Vagina (tissue), 2 donors: ENCODE measurements around the gene GATB. TPM values are rescaled to one million over a fixed set of nuclear protein-coding genes. Genes with fewer than 3 reads are reported as not detected.

ENCODE experiments used
- DNase-seq, 2 donors: peaks; one replicate each; pipeline ENCODE4 v3.0.0-alpha.2; 2017; ENCODE audit errors: extremely low spot score in 2 of 2
- H3K27ac ChIP-seq: fragments of 200-600 bp; sonication (generic); one replicate; pipeline ENCODE4 v1.5.1; 2019
- H3K27me3 ChIP-seq: fragments of 200-600 bp; sonication (generic); one replicate; pipeline ENCODE4 v1.5.1; 2019
- H3K36me3 ChIP-seq, 2 donors: fragments of 200-600 bp; sonication (generic); one replicate each; pipeline ENCODE4 v1.5.1; 2017 to 2019
- H3K4me1 ChIP-seq: fragments of 200-600 bp; sonication (generic); one replicate; pipeline ENCODE4 v1.5.1; 2019
- H3K4me3 ChIP-seq, 2 donors: fragments of 200-600 bp; sonication (generic); 1 replicate in 1 of 2; 2 replicates in 1 of 2; pipeline ENCODE4 v1.5.1; 2016 to 2019
- H3K9me3 ChIP-seq: fragments of 200-600 bp; sonication (generic); one replicate; pipeline ENCODE4 v1.5.1; 2019
- POLR2A ChIP-seq, 2 donors: fragments of 450-650 bp; IDR thresholded peaks; one replicate each; pipeline ENCODE4 v1.6.1; 2017; ENCODE audit warnings: antibody characterized with exemption in 2 of 2, mild to moderate bottlenecking in 2 of 2, moderate library complexity in 2 of 2
- POLR2AphosphoS5 ChIP-seq, 2 donors: sonication (generic); formaldehyde crosslinking; IDR thresholded peaks; one replicate each; pipeline ENCODE4 v1.9.0; 2017; ENCODE audit warnings: antibody characterized with exemption in 2 of 2, mild to moderate bottlenecking in 2 of 2, low read depth in 1 of 2; ENCODE audit not compliant: insufficient read depth in 1 of 2
- intact Hi-C: fragments of 100-400 bp; cut with DNase I; formaldehyde crosslinking; loops from one replicate; pipeline ENCODE4 v1.15.1; 2023
- total RNA-seq: library from RNA; depleted of rRNA; stranded (reverse); fragments of >200 nt; gene quantifications from one replicate; pipeline ENCODE4 v1.2.3, GENCODE V29; 2016
- TF ChIP-seq, protein P1 (sequence below), 3 experiments: fragments of 450-650 bp in 2 of 3; fragments of 200-600 bp in 1 of 3; sonication (generic) in 1 of 3; IDR thresholded peaks; one replicate each; pipeline ENCODE4 v1.5.1; 2017 to 2019; ENCODE audit warnings: antibody characterized with exemption in 3 of 3, mild to moderate bottlenecking in 2 of 3, moderate library complexity in 2 of 3

The GATB gene
- total RNA-seq, 1 donor from 2014 or later = 17.7 TPM

DNA sequence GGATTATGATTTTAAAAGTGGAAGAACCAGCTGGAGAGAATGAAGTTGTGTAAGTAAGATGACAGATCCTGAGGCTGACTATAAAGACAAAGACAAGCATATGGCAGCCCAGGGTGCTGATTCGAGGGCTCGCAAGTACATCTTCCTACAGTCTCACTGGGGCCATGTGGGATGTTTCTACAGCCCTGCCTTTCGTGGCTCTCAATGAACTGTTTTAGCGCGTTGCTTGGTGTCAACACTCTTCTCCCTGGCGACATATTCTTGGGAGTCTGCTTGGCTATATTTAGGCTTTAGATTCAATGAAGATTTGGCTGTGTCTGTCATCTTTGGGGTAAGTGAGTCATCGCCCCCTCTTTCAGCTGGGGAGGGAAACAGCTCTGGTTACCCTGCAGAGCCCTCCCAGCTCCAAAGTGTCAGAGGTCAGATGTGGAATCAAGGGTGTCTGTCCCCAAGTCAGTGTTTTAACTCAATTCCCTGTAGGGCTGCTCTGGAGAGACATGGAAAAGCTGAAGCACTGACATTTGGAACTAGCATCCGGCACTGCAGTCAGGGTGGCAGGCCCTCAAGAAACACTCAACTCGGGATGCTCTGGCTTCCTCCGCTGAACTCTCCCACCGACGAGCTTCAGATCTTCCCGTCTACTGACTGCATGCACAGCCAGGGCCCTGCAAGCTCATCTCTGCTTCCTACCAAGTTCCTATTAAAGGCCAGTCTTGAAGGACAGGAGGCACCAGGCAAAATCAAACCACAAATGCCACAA, 65.7 kb downstream of the GATB start:
- H3K9me3 ChIP-seq = no peaks in the 10 kb centered on the region
- H3K36me3 ChIP-seq = no peaks in the 10 kb centered on the region
- H3K27me3 ChIP-seq = no peaks in the 10 kb centered on the region
- intact Hi-C loops = no loop called here
- H3K4me1 ChIP-seq = peaks cover 20% of the 10 kb centered on the region
- no peak for DNase-seq
- TF ChIP-seq, protein P1, sequence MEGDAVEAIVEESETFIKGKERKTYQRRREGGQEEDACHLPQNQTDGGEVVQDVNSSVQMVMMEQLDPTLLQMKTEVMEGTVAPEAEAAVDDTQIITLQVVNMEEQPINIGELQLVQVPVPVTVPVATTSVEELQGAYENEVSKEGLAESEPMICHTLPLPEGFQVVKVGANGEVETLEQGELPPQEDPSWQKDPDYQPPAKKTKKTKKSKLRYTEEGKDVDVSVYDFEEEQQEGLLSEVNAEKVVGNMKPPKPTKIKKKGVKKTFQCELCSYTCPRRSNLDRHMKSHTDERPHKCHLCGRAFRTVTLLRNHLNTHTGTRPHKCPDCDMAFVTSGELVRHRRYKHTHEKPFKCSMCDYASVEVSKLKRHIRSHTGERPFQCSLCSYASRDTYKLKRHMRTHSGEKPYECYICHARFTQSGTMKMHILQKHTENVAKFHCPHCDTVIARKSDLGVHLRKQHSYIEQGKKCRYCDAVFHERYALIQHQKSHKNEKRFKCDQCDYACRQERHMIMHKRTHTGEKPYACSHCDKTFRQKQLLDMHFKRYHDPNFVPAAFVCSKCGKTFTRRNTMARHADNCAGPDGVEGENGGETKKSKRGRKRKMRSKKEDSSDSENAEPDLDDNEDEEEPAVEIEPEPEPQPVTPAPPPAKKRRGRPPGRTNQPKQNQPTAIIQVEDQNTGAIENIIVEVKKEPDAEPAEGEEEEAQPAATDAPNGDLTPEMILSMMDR (IDR thresholded peaks at IDR 0.05) = no peak
- TF ChIP-seq POLR2AphosphoS5 (IDR thresholded peaks at IDR 0.05; ENCODE audit: insufficient read depth in 1 of 2, low read depth in 1 of 2) = peak in 1 of 2 donors; percentile 17
- H3K4me3 ChIP-seq = no peak overlapping the region
- no peak overlapping the region for H3K27ac ChIP-seq

DNA sequence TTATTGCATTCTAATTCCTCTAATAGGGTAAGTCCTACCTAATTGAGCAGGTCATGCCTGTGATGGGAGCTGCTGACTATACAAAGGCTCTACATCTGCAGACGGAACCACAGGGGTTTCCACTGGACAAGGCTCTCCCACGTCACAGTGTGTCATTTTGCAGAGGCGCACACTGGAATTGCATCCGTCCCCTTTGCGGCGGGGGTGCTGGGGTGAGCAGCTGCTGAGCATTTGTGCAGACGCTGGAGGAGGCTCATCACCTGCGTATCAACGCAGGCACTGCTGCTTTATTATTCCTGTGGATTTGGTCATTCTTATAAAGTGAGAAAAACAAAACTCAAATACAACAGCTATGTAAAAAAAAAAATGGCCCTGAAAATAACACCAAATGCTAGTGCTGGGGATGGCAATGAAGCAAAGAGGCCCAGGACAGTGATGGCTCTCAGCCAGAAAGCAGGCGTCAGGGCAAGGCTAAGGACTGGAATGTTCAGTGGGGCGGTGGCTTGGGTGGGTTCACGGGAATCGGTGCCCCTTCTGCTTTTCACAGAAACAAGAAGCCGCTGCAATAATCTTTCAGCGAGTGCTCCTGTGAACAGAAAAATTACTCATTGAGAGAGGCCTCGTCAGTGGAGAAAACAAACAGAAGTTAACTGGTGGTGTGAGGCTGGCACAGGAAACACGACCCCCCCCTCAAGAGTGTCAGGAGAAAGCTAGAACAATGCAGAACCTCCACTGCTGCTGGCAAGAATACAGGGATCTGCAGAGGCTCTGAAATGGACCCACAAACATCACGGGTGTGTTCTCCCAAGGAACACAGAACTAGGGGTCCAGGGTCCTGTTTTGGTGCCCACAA, 67.8 kb downstream of the GATB start:
- no peaks in the 10 kb centered on the region for H3K36me3 ChIP-seq
- H3K27me3 ChIP-seq = no peaks in the 10 kb centered on the region
- no peak overlapping the region for H3K4me3 ChIP-seq
- TF ChIP-seq POLR2AphosphoS5 (IDR thresholded peaks at IDR 0.05; ENCODE audit: insufficient read depth in 1 of 2, low read depth in 1 of 2) (no peak), POLR2A (IDR thresholded peaks at IDR 0.05) (no peak)
- TF ChIP-seq, protein P1 (IDR thresholded peaks at IDR 0.05) = no peak
- no peak overlapping the region for H3K27ac ChIP-seq
- no peaks in the 10 kb centered on the region for H3K9me3 ChIP-seq
- peaks cover 32% of the 10 kb centered on the region for H3K4me1 ChIP-seq
- no peak for DNase-seq
- intact Hi-C loops = no loop called here

DNA sequence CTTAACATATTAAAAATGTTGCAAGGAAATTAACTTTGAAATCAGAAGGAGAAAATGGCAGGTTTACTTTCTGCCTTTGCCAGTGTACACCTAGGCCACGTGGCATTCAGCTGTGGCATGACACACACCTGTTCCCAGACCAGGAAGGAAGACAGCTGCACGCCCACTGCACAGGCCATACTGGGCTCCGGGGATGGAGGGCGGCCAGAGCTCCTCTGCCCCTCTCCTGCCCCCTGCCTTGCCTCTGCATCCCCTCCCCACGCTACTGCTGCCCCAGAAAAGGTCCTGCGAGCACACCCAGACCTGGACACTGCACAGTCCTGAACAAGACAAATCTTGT, 68.4 kb downstream of the GATB start:
- H3K9me3 ChIP-seq = no peaks in the 10 kb centered on the region
- H3K27me3 ChIP-seq = no peaks in the 10 kb centered on the region
- no peaks in the 10 kb centered on the region for H3K36me3 ChIP-seq
- H3K4me1 ChIP-seq = peaks cover 38% of the 10 kb centered on the region
- no peak for TF ChIP-seq POLR2A (IDR thresholded peaks at IDR 0.05)
- H3K4me3 ChIP-seq = no peak overlapping the region
- H3K27ac ChIP-seq = no peak overlapping the region
- DNase-seq = no peak
- intact Hi-C loops = no loop called here

DNA sequence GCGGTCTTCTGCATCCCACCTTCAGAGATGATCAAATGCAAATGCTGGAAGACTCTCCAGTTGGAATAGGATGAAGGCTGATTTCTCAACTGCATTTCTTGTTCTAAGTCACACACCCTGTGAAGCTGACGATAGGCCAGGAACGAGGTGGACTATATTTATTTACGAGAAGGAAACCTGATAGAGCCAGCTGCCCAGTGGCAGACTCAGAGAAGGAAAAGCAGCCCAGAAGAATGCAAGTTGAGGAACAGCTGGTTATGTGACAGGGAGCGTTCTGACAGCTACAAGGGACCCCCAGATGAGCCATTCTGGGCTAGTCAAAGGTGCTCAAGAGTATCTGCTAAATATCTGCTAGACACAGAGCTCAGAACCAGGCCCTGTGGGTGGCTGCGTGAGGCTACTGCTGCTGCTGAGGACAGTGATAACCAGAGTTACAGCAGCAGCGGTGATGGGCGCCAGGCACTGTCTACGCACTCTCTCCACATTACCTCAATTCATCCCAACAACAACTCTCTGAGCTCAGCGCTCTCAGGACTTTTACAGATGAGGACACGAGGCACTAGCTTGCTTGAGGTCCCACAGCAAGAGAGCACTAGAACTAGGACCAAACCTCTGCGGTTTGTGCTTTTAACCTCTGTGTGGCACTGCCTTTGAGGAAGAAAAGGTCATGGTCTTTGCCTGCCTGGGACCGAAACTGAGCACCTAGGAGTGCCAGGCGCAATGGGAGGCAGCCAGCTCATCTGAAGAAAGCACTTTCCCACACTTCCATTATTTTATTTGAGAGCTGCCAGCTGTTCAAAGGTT, 69.0 kb downstream of the GATB start:
- Histone ChIP-seq H3K4me1 (peaks cover 44% of the 10 kb centered on the region), H3K27ac (no peak overlapping the region)

DNA sequence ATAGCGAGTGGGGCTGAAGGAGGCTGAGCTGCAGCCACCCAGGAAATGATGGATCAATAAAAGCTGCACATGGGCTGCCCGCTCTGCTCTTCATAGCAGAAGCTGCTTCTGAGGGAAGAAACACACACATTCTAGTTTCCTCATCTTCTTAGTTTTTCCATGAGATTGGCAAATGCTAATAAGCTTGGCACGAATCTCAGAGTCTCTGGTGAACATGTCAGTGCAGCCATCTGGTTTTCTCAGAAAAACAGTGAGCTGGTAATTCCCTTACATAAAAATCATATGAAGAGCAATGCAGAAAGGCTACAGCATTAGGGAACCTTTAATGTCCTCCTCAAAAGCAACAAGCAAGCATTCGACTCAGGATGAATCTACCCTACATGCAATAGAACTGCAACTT, 69.9 kb downstream of the GATB start:
- no peak for DNase-seq
- peaks cover 54% of the 10 kb centered on the region for H3K4me1 ChIP-seq

More for the DNA sequence above, 69.0 kb downstream of the GATB start:
- TF ChIP-seq POLR2A (IDR thresholded peaks at IDR 0.05) (no peak), POLR2AphosphoS5 (IDR thresholded peaks at IDR 0.05; ENCODE audit: insufficient read depth in 1 of 2, low read depth in 1 of 2) (no peak)
- TF ChIP-seq, protein P1 (IDR thresholded peaks at IDR 0.05) = no peak
- Histone ChIP-seq H3K36me3 (no peaks in the 10 kb centered on the region), H3K4me3 (no peak overlapping the region), H3K9me3 (no peaks in the 10 kb centered on the region), H3K27me3 (no peaks in the 10 kb centered on the region)
- DNase-seq = no peak
- intact Hi-C loops = no loop called here

More for the DNA sequence above, 69.9 kb downstream of the GATB start:
- intact Hi-C loops = no loop called here
- H3K36me3 ChIP-seq = no peaks in the 10 kb centered on the region
- H3K4me3 ChIP-seq = no peak overlapping the region
- H3K9me3 ChIP-seq = no peaks in the 10 kb centered on the region
- TF ChIP-seq, protein P1 (IDR thresholded peaks at IDR 0.05) = no peak
- H3K27me3 ChIP-seq = no peaks in the 10 kb centered on the region
- H3K27ac ChIP-seq = no peak overlapping the region
